GM21447 (cell line): ENCODE results near the gene MAD1L1.
"Not testable (repeated sequence)": the region's sequence is repeated elsewhere in the genome, so short reads cannot be mapped to it uniquely, and the experiment has no call there.

Source experiments
- ATAC-seq: cut with Tn5 transposase; IDR thresholded peaks from one replicate; pipeline ENCODE4 v1.9.1; 2021; ENCODE audit not compliant: unreplicated experiment

Gene MAD1L1

DNA sequence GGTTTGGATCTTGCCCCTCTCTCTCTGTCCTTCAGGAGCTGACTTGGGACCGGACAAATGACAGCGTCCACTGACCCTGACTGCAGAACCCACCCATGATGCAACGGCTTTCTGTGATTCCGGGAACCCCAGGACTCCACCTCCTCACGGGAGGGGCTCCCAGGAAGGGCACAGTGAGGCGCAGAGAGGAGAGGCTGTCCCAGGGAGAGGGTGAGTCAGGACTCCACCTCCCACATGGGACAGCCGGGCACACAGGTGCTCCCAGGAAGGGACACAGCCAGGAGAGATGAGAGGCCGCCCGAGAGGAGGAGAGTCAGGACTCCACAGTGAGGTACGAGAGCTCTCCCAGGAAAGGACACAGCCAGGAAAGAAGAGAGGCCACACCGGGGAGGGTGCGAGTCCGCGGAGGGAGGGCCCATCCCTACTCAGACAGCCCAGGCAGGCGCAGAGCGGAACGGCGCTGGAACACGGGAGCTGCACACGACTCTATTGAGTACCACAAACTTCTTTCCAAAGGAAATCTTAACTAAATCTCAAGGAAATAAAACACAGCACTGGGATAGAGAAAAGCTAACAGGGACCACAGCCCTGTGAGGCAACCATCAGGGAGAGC lies 162.5 kb downstream of the MAD1L1 start:
- no peak for ATAC-seq

- ATAC-seq, result no peak
These were observed 163.3 kb downstream of the MAD1L1 start for GRCh38 chr7:2069472-2069860.

- no peak for ATAC-seq
These were observed 163.9 kb downstream of the MAD1L1 start for GRCh38 chr7:2068693-2069471.

GRCh38 chr7:2066251-2066919 lies 166.4 kb downstream of the MAD1L1 start:
- ATAC-seq, result no peak

DNA sequence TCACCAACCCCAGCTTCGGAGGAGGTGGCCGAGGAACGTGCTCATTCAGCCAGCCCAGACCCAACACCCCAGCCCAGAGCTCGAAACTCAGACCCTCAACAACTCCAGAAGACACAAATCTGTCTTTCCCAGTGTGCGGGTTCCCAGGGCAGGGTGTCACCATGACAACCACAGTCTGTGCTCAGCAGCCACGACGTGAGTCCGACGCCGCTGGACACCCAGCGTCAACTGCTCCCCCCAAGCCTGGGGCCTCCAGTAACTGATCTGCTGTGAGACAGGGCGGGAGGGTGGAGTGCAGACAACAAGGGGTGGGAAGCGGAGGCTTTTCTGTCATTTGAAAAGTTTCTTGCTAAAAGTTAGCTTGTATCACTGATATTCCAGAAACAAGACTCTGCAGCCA lies 167.2 kb downstream of the MAD1L1 start:
- no peak for ATAC-seq

- no peak for ATAC-seq
These were observed 169.0 kb downstream of the MAD1L1 start for GRCh38 chr7:2063563-2064260.

GRCh38 chr7:2062648-2063047 lies 170.1 kb downstream of the MAD1L1 start:
- ATAC-seq, result no peak

DNA sequence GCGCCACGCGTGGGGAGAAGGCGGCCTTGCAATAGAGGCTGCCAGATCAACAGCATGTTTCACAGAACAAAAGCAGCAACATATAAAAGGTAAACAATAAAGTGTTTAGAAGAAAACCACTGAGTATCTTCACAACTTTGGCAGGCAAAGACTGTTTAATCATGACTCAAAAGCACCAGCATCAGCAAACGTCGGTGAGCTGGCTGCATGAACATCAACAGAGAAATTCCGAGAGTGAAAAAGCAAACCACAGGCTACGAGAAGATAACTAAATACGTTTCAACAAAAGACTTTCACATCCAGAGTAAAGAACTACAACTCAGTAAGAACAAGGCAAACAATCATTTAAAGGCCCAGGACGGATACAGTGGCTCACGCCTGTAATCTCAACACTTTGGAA lies 172.0 kb downstream of the MAD1L1 start:
- no peak for ATAC-seq

GRCh38 chr7:2059964-2060700 lies 172.6 kb downstream of the MAD1L1 start:
- no peak for ATAC-seq

- ATAC-seq, result not testable (repeated sequence)
These were observed 174.5 kb downstream of the MAD1L1 start for GRCh38 chr7:2058246-2058645.

DNA sequence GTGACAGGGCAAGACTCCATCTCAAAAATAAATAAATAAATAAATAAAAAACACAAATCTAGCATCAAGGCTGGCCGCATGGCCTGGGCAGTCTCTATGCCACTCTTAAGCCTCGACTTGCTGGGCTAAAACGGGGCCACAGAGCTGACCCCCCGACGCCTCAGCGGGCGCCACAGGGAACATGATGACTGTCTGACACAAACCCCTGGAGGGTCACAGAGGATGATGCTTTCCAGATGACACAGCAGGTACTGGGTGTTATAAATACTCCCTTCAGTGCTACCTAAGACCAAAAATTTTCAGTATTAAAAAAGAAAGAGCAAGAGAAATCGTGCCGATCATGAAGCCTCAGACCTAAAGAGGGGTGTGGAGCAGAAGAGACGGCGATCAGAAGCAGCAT lies 176.8 kb downstream of the MAD1L1 start:
- ATAC-seq, result no peak

DNA sequence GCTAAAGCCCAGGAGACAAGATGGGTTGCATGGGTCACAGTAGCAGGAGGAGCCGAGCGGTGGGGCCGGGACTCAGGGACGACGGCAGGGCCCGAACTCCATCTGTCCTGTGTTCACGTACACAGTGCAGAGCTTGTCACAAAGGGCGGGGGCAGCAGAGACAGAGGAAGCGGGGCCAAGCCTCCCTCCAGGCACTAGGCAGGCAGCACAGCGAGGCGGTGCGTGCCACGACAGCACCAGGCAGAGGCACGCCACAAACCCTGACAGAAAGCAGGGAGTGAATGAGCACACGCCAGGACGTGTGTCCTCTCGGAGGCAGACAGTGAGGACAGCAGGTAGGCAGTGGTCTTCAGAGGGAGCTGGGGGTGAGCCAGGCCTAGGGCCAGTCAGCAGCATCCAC lies 177.8 kb downstream of the MAD1L1 start:
- ATAC-seq, result no peak

DNA sequence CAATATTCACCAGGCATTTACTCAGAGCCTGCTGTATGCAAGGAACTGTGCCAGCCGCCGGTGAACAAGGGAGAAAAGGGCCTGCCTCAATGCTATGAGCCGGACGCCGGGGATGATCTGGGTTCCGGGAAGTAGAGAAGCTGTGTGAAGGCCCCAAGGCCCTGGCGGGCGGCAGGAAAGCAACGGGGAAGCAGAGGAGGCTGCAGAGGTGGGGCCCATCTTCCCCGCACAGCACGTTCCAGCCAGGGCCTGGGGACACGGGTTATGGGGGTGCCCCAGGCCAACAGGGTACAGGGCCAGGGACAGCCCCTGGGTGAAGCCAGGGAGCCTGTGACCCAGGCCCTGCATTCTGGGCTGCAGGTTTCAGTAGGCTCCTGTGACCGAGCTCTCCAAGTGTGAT lies 179.3 kb downstream of the MAD1L1 start:
- no peak for ATAC-seq

- ATAC-seq, result no peak
These were observed 180.1 kb downstream of the MAD1L1 start for GRCh38 chr7:2052657-2053048.

DNA sequence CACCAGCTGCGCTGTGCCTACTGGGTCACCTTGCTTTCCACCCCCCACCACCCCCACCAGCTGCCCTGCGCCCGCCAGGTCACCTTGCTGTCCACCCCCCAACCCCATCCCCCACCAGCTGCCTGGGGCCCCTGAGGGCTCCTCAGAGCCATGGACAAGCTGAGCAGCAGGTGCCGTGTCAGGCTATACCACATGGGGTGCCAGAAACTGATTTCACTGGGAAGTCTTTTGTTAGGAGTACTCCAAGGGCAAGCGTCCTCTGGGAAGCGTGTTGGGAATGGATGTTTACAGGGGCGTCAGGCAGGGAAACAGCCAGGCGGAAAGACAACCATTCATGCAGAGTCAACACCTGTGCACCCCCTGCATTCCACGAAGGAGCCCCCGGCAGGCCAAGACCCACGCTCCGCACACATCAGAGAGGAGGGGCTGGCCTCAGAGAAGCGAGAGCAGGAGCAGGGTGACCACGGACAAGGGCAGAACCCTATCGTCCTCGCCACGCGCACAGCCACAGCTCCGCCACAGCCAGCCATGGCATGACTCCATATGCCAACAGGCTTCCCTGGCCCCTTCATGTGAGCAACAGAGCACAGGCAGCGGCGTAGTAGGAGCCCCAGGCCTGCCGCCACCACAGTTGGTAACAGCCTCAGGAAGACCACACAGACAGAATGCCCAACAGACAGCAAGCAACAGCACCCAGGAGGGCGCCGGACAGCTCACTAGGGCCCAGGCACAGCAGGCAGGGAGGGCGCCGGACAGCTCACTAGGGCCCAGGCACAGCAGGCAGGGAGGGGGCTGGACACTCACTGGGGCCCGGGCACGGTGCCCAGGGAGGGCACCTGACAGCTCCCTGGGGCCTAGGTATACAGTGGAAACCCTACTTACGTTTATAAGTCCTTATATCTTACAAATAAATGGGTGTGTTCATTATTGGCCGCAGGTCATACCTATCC lies 180.8 kb downstream of the MAD1L1 start:
- ATAC-seq, result no peak

DNA sequence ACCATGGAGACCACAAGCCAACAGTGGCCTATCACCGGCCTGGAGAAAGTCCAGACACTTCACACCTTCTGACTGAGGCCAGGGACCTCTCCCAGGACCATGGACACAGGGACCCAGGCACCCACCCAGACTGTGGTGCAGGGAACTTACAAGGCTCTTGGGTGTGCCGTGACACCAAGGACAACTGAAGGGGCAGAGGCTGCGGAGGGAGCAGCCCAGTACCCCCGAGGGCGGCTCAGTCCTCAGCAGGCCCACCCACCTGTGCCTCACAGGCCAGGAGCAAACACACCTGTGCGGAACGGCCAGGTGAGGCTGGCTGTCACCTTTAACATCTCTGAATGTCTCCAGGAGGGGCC lies 182.3 kb downstream of the MAD1L1 start:
- no peak for ATAC-seq

DNA sequence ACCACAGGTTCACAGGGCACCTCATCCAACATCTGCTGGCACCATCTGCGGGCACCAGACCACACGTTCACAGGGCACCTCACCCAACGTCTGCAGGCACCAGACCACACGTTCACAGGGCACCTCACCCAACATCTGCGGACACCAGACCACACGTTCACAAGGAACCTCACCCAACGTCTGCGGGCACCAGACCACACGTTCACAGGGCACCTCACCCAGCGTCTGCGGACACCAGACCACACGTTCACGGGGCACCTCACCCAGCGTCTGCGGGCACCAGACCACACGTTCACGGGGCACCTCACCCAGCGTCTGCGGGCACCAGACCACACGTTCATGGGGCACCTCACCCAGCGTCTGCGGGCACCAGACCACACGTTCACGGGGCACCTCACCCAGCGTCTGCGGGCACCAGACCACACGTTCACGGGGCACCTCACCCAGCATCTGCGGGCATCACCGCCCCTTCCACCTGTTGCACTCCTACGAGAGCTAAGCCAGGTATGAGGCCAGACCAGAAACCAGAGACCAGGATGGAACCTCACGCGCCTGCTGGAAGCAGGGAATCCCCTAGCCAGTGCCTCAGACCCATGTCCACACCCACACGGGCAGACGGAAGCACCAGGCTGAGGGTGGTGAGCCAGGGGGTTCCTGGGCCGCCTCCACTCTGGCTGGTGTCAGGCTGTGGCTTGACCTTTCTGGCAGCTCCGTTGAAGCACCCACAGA lies 182.8 kb downstream of the MAD1L1 start:
- ATAC-seq, result no peak

- no peak for ATAC-seq
These were observed 183.5 kb downstream of the MAD1L1 start for GRCh38 chr7:2049111-2049781.

GRCh38 chr7:2048531-2048930 lies 184.2 kb downstream of the MAD1L1 start:
- ATAC-seq, result no peak
